ENCODE measurements around the gene UVRAG. TPM values are rescaled to one million over a fixed set of nuclear protein-coding genes. Genes with fewer than 3 reads are reported as not detected.

The UVRAG gene
- total RNA-seq, 4 donors from 2014 or later = 27.3 to 38.7 (median 33.6) TPM

DNA sequence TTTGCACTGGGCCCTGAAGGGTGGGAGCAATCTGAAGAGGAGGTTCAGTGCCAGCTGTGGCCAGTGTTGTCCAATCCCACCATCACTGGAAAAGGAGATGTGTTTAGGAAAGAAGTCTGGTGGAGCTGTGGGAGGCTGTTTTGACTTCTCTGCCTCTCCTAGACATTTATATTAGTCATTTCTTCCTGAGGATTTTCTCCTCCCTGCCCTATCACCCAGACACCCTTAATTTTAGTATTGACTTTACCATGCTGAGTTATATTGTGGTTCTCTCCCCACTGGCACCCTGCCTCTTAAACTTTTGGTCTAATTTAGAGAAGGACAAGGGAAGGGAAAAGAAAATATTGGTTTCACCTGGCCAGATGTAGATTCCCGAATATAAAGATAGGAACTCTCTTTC lies 232.2 kb downstream of the UVRAG start:
- no peaks in the 10 kb centered on the region for H3K27me3 ChIP-seq
- no peaks in the 10 kb centered on the region for H3K36me3 ChIP-seq
- H3K4me1 ChIP-seq = peaks cover 0 to 21% (median 0%) of the 10 kb centered on the region in 4 donors
- 77 to 81% methylated on average over 1 of the region's 1 CpG for WGBS, 2 donors
- no peak overlapping the region for H3K4me3 ChIP-seq
- H3K27ac ChIP-seq = no peak overlapping the region
- TF ChIP-seq, protein P1, sequence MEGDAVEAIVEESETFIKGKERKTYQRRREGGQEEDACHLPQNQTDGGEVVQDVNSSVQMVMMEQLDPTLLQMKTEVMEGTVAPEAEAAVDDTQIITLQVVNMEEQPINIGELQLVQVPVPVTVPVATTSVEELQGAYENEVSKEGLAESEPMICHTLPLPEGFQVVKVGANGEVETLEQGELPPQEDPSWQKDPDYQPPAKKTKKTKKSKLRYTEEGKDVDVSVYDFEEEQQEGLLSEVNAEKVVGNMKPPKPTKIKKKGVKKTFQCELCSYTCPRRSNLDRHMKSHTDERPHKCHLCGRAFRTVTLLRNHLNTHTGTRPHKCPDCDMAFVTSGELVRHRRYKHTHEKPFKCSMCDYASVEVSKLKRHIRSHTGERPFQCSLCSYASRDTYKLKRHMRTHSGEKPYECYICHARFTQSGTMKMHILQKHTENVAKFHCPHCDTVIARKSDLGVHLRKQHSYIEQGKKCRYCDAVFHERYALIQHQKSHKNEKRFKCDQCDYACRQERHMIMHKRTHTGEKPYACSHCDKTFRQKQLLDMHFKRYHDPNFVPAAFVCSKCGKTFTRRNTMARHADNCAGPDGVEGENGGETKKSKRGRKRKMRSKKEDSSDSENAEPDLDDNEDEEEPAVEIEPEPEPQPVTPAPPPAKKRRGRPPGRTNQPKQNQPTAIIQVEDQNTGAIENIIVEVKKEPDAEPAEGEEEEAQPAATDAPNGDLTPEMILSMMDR (IDR thresholded peaks at IDR 0.05) = no peak
- no peak for TF ChIP-seq POLR2A (IDR thresholded peaks at IDR 0.05)
- DNase-seq (ENCODE audit: low spot score in 2 of 2) = no peak
- H3K9me3 ChIP-seq = peaks cover 0 to 3% (median 0%) of the 10 kb centered on the region in 4 donors

DNA sequence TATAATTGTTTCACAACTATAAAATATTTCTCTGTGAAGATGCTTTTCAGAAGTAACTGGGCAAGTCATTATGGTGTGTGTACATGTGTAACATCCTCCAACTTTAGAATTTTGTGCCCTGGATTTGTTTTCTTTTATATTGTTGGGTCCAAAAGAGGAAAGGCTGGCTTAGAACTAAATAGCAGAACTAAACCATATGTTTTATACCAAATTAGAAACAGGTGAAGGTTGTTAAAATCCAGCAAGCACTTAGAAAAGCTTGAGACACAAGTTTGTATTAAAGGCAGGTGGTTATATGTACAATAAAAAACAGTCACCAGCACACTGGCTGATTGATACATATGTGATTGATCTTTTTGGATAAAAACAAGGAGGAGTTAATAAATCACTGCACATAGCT lies 232.8 kb downstream of the UVRAG start:
- DNase-seq (ENCODE audit: low spot score in 2 of 2) = no peak
- no peak for TF ChIP-seq POLR2A (IDR thresholded peaks at IDR 0.05)
- TF ChIP-seq EP300 (IDR thresholded peaks at IDR 0.05) = no peak
- TF ChIP-seq, protein P1 (IDR thresholded peaks at IDR 0.05) = no peak
- H3K27ac ChIP-seq = no peak overlapping the region
- no peaks in the 10 kb centered on the region for H3K27me3 ChIP-seq
- H3K36me3 ChIP-seq = no peaks in the 10 kb centered on the region
- peaks cover 0 to 21% (median 0%) of the 10 kb centered on the region in 4 donors for H3K4me1 ChIP-seq
- H3K4me3 ChIP-seq = no peak overlapping the region
- peaks cover 0 to 3% (median 0%) of the 10 kb centered on the region in 4 donors for H3K9me3 ChIP-seq

DNA sequence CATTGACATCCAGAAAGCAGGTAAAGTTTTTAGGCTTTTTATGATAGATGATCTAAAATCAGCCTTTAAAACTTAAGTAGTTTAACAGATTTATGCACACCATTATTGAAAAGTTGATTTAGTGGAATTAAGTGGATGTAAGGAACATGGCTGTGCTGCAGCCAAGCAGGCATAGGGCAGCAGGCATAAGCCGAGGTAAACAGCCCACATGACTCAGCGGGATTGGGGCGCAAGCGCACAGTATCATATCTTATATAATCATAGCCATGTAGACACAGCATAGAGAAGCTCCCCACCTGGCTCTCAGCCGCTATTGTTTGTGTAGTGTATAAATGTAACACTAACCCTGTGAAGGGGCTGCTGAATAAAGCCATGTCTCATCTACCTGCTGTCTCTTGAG lies 233.8 kb downstream of the UVRAG start:
- 95 to 98% methylated on average over 5 of the region's 5 CpGs for WGBS, 2 donors
- H3K9me3 ChIP-seq = peaks cover 0 to 3% (median 0%) of the 10 kb centered on the region in 4 donors

DNA sequence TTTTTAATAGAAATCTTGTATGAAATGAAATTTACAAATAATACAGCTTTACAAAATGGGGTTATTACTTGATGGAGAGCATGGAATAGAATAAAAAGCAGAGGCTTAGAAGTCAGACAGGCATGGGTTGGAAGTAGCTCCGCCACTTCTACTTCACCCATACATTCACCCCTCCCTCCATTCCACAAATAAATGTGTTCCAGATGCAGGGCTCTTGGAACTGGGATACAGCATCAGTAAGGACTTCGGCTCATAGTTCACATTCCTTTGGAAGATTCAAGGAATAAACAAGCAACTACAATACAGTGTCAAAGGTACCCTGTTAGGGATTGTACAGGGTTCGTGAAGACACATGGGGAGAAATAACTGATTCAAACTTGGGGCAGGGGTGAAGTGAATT lies 234.5 kb downstream of the UVRAG start:
- H3K36me3 ChIP-seq = no peaks in the 10 kb centered on the region
- no peak overlapping the region for H3K27ac ChIP-seq
- TF ChIP-seq EP300 (IDR thresholded peaks at IDR 0.05) = no peak
- TF ChIP-seq, protein P1 (IDR thresholded peaks at IDR 0.05) = no peak
- no peak for TF ChIP-seq POLR2A (IDR thresholded peaks at IDR 0.05)
- DNase-seq (ENCODE audit: low spot score in 2 of 2) = no peak
- no peaks in the 10 kb centered on the region for H3K27me3 ChIP-seq
- H3K4me1 ChIP-seq = peaks cover 0 to 17% (median 0%) of the 10 kb centered on the region in 4 donors
- H3K9me3 ChIP-seq = peaks cover 0 to 3% (median 0%) of the 10 kb centered on the region in 4 donors
- H3K4me3 ChIP-seq = no peak overlapping the region
- WGBS, 2 donors = 68 to 73% methylated on average over 3 of the region's 3 CpGs

More for the DNA sequence above, 233.8 kb downstream of the UVRAG start:
- Histone ChIP-seq H3K4me3 (no peak overlapping the region), H3K36me3 (no peaks in the 10 kb centered on the region), H3K4me1 (peaks cover 0 to 21% (median 0%) of the 10 kb centered on the region in 4 donors), H3K27ac (no peak overlapping the region), H3K27me3 (no peaks in the 10 kb centered on the region)
- TF ChIP-seq POLR2A (IDR thresholded peaks at IDR 0.05) = no peak
- TF ChIP-seq EP300 (IDR thresholded peaks at IDR 0.05) = no peak
- TF ChIP-seq, protein P1 (IDR thresholded peaks at IDR 0.05) = no peak
- DNase-seq (ENCODE audit: low spot score in 2 of 2) = no peak

DNA sequence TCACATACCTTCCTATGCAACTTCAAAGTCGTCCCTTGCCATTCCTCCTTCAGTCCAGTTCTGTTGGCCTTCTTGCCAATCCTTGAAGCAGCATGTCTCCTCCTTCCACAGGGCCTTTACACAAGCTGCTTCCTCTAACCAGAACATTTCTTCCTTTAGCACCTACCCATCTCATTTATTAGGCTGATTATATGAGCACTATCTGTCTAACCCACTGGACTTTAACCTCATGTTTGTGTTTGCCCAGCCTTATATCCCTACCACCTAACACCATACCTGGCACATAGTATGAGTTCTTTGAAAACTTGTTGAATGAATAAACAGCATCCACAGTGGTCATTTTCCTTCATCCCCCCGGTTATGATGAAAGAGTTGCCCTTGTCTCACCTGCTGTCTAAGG lies 236.9 kb downstream of the UVRAG start:
- peaks cover 0 to 10% (median 0%) of the 10 kb centered on the region in 4 donors for H3K4me1 ChIP-seq
- no peak overlapping the region for H3K4me3 ChIP-seq
- no peak for TF ChIP-seq EP300 (IDR thresholded peaks at IDR 0.05)
- TF ChIP-seq, protein P1 (IDR thresholded peaks at IDR 0.05) = no peak
- no peaks in the 10 kb centered on the region for H3K36me3 ChIP-seq
- H3K27me3 ChIP-seq = no peaks in the 10 kb centered on the region
- WGBS, 2 donors = 92 to 98% methylated on average over 2 of the region's 2 CpGs
- no peak overlapping the region for H3K27ac ChIP-seq
- no peak for DNase-seq (ENCODE audit: low spot score in 2 of 2)
- peaks cover 0 to 3% (median 0%) of the 10 kb centered on the region in 4 donors for H3K9me3 ChIP-seq

Measured in tibial nerve (tissue), 4 donors.